ACC112 (cell line): ENCODE data around the gene REG3G.

ENCODE experiments used
- H2AFZ ChIP-seq: fragments of 200-600 bp; sonication (generic); one replicate; pipeline ENCODE4 v1.6.0; 2017; ENCODE audit warnings: antibody characterized with exemption, low read length; ENCODE audit not compliant: unreplicated experiment
- H3K27ac ChIP-seq: fragments of 200-600 bp; sonication (generic); 2 replicates; pipeline ENCODE4 v1.5.1; 2014; ENCODE audit warnings: low read depth, mild to moderate bottlenecking, antibody characterized with exemption, low read length, moderate library complexity
- H3K27me3 ChIP-seq: fragments of 200-600 bp; sonication (generic); 2 replicates; pipeline ENCODE4 v1.6.1; 2014; ENCODE audit warnings: mild to moderate bottlenecking, antibody characterized with exemption, low read length, moderate library complexity, mixed read lengths; ENCODE audit not compliant: insufficient read depth
- H3K36me3 ChIP-seq: fragments of 200-600 bp; sonication (generic); 2 replicates; pipeline ENCODE4 v1.6.1; 2016; ENCODE audit warnings: mild to moderate bottlenecking, antibody characterized with exemption, low read length, moderate library complexity, mixed read lengths; ENCODE audit not compliant: insufficient read depth
- H3K4me1 ChIP-seq: fragments of 200-600 bp; sonication (generic); one replicate; pipeline ENCODE4 v1.6.1; 2016; ENCODE audit warnings: low read length, mixed read lengths; ENCODE audit not compliant: insufficient read depth, unreplicated experiment, control insufficient read depth
- H3K4me3 ChIP-seq: fragments of 200-600 bp; sonication (generic); 2 replicates; pipeline ENCODE4 v1.5.1; 2014; ENCODE audit warnings: mild to moderate bottlenecking, low read depth, low read length
- H3K79me2 ChIP-seq: fragments of 200-600 bp; sonication (generic); one replicate; pipeline ENCODE4 v1.6.0; 2016; ENCODE audit warnings: low read length; ENCODE audit not compliant: control insufficient read depth, unreplicated experiment, insufficient read depth

Gene REG3G

GRCh38 chr2:79025421-79025820 lies at the start of gene REG3G:
TSS of gene REG3G (plus strand) at chr2:79025702. CDS start at chr2:79026094, 392 bp downstream.
- H3K4me3 ChIP-seq, result no peak within 1 kb of the TSS
- no peaks in the 10 kb centered on the region for H3K36me3 ChIP-seq
- no peak within 1 kb of the TSS for H2AFZ ChIP-seq
- H3K4me1 ChIP-seq, result no peaks in the 10 kb centered on the region
- H3K79me2 ChIP-seq, result no peaks in the 10 kb centered on the region
- no peaks in the 10 kb centered on the region for H3K27me3 ChIP-seq
- no peak within 1 kb of the TSS for H3K27ac ChIP-seq

DNA sequence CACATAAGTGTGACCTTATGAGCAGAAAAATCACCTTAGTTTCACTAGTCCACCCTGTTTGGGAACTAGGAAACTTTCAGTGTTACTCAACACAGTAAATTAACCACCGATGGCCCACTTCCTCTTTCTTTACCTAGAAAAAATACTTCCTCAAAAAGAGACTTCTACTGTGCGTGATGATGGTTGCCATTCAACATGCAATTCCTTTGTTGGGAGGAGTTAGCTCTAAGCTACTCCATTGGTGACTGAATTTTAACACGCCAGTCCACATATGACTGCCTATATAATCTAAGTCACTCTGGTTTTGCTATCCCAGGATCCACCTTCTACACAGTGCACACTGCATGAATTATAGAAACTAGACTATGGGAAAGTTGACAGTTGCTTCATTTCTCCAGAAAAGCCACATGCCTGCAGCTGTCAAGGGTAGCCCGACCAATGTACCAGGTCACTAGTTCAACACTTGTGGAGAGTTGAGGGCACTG lies 47.8 kb upstream of the REG3G start:
- Histone ChIP-seq H3K4me1 (no peaks in the 10 kb centered on the region), H2AFZ (no peak overlapping the region), H3K36me3 (no peaks in the 10 kb centered on the region), H3K4me3 (no peak overlapping the region), H3K27me3 (no peaks in the 10 kb centered on the region), H3K79me2 (no peaks in the 10 kb centered on the region), H3K27ac (no peak overlapping the region)

GRCh38 chr2:78978340-78978739 lies 47.2 kb upstream of the REG3G start:
- no peak overlapping the region for H2AFZ ChIP-seq
- no peak overlapping the region for H3K4me3 ChIP-seq
- H3K36me3 ChIP-seq, result no peaks in the 10 kb centered on the region
- H3K27me3 ChIP-seq, result no peaks in the 10 kb centered on the region
- no peaks in the 10 kb centered on the region for H3K79me2 ChIP-seq
- no peaks in the 10 kb centered on the region for H3K4me1 ChIP-seq
- H3K27ac ChIP-seq, result no peak overlapping the region

DNA sequence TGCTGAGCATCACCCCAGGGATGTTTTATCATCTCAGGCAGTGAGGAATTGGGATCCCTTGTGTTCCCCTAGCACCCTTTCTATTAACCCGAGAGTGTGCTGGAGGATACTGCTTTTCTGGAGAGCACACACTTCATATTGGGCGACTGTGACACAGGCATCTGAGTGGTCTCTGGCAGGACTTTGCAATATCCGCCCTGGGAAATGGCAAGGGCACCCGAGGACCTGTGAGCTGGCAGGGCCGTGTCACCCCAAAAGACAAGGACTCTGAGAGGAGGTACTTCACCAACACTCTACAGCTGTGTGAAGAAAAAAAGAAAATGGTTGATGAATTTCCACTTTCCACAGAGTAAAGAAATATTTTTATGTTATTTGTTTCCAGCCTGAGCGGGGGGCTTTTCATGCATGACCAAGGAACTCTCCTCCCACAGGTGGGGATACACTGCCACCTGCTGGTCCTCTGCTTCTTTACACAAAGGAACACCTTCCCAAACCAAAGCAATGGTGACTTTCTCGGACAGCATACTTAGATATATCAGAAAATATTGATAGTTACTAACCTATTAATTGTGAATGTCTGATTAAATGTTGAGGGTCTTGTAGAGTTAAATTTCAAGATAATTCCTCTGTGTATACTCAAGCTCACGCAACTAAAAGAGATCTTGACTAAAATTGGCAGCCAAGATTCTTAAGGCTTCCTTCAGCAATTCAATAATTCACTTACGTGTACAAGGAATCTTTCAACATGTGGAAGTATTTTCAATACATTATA lies 45.9 kb upstream of the REG3G start:
- H3K36me3 ChIP-seq, result no peaks in the 10 kb centered on the region
- no peak overlapping the region for H3K4me3 ChIP-seq
- no peaks in the 10 kb centered on the region for H3K27me3 ChIP-seq
- H3K27ac ChIP-seq, result no peak overlapping the region
- no peaks in the 10 kb centered on the region for H3K79me2 ChIP-seq
- H2AFZ ChIP-seq, result no peak overlapping the region
- H3K4me1 ChIP-seq, result no peaks in the 10 kb centered on the region

- no peaks in the 10 kb centered on the region for H3K27me3 ChIP-seq
- no peak overlapping the region for H3K4me3 ChIP-seq
- no peaks in the 10 kb centered on the region for H3K4me1 ChIP-seq
- H3K36me3 ChIP-seq, result no peaks in the 10 kb centered on the region
- H3K27ac ChIP-seq, result no peak overlapping the region
- no peaks in the 10 kb centered on the region for H3K79me2 ChIP-seq
- no peak overlapping the region for H2AFZ ChIP-seq
Observed at GRCh38 chr2:78980152-78980465, 45.4 kb upstream of the REG3G start.

DNA sequence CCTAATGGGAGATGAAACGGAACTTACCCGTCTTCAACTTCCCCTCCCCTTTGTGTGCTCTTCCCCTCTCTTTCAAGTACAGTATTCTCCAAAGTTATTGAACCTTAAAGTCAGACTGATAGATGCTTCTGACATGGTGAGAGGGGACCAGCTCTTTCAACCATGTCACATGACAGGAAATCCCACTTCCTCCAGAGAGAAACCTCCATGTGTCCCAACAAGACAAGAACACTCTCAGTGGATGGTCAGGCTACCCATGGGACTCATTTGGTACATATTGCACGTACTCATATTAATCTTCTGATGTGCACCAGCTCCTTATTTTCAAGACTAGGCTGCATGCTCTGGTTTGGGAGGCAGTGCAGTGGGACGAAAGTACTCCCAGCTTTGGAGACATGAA lies 44.6 kb upstream of the REG3G start:
- H2AFZ ChIP-seq, result no peak overlapping the region
- H3K4me3 ChIP-seq, result no peak overlapping the region
- no peaks in the 10 kb centered on the region for H3K4me1 ChIP-seq
- no peaks in the 10 kb centered on the region for H3K79me2 ChIP-seq
- no peaks in the 10 kb centered on the region for H3K27me3 ChIP-seq
- H3K36me3 ChIP-seq, result no peaks in the 10 kb centered on the region
- H3K27ac ChIP-seq, result no peak overlapping the region

GRCh38 chr2:78982638-78983330 lies 42.7 kb upstream of the REG3G start:
- H3K36me3 ChIP-seq, result no peaks in the 10 kb centered on the region
- no peaks in the 10 kb centered on the region for H3K27me3 ChIP-seq
- no peaks in the 10 kb centered on the region for H3K4me1 ChIP-seq
- H3K79me2 ChIP-seq, result no peaks in the 10 kb centered on the region
- H2AFZ ChIP-seq, result no peak overlapping the region
- H3K4me3 ChIP-seq, result no peak overlapping the region
- no peak overlapping the region for H3K27ac ChIP-seq

GRCh38 chr2:78984386-78984785 lies 41.1 kb upstream of the REG3G start:
- no peak overlapping the region for H3K4me3 ChIP-seq
- H3K27me3 ChIP-seq, result no peaks in the 10 kb centered on the region
- no peaks in the 10 kb centered on the region for H3K4me1 ChIP-seq
- no peak overlapping the region for H2AFZ ChIP-seq
- H3K27ac ChIP-seq, result no peak overlapping the region
- no peaks in the 10 kb centered on the region for H3K79me2 ChIP-seq
- H3K36me3 ChIP-seq, result no peaks in the 10 kb centered on the region

DNA sequence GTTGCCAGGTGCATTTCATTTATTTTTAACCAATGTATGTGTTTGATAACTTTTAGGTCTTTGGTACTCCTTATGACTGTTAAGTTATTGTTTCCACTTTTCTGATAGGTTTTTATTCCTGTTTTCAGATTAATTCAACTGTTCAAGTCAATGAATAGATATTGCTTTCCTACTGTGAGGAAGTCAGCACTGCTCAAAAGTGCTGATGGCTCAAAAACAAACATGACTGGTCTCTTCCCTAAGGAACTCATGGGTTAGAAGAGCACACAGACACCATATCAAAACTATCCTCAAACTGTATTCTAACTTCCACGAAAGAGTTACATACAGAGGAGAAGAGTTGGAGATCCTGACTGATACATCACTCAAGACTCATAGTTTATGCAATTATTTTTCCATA lies 39.9 kb upstream of the REG3G start:
- Histone ChIP-seq H3K4me3 (no peak overlapping the region), H3K27ac (no peak overlapping the region), H3K36me3 (no peaks in the 10 kb centered on the region), H2AFZ (no peak overlapping the region), H3K4me1 (no peaks in the 10 kb centered on the region), H3K79me2 (no peaks in the 10 kb centered on the region), H3K27me3 (no peaks in the 10 kb centered on the region)

GRCh38 chr2:78989051-78989450 lies 36.5 kb upstream of the REG3G start:
- H3K4me1 ChIP-seq, result no peaks in the 10 kb centered on the region
- no peak overlapping the region for H2AFZ ChIP-seq
- peaks cover 18% of the 10 kb centered on the region for H3K27me3 ChIP-seq
- no peak overlapping the region for H3K27ac ChIP-seq
- no peaks in the 10 kb centered on the region for H3K79me2 ChIP-seq
- no peaks in the 10 kb centered on the region for H3K36me3 ChIP-seq
- H3K4me3 ChIP-seq, result no peak overlapping the region

GRCh38 chr2:78992451-78992806 lies 33.1 kb upstream of the REG3G start:
- H3K27me3 ChIP-seq, result peaks cover 33% of the 10 kb centered on the region
- no peaks in the 10 kb centered on the region for H3K36me3 ChIP-seq
- H3K27ac ChIP-seq, result no peak overlapping the region
- H3K4me1 ChIP-seq, result no peaks in the 10 kb centered on the region
- no peak overlapping the region for H3K4me3 ChIP-seq
- H3K79me2 ChIP-seq, result no peaks in the 10 kb centered on the region
- H2AFZ ChIP-seq, result no peak overlapping the region
